Ureter (tissue), 1 donor: Measurements from ENCODE around the gene FGFBP1. TPM values are rescaled to one million over a fixed set of nuclear protein-coding genes. Genes with fewer than 3 reads are reported as not detected.

Experiments
- total RNA-seq: library from RNA; stranded (reverse); gene quantifications from one replicate; pipeline ENCODE4 v1.2.4, GENCODE V29; 2023
- donor health status: DM: yes; HTN: yes; CAD: no.

Gene FGFBP1
- total RNA-seq, 1 donor from 2014 or later = not detected

Other genes starting within 250 kb of the FGFBP1 start
- gene BST1, start 235.7 kb downstream of the FGFBP1 start, total RNA-seq = 18.6 TPM
- gene CD38, start 160.4 kb downstream of the FGFBP1 start, total RNA-seq = 2.6 TPM
- gene FGFBP2, start 24.4 kb upstream of the FGFBP1 start, total RNA-seq = not detected
- 37.0 TPM for gene PROM1, start 145.3 kb upstream of the FGFBP1 start, total RNA-seq